ENCODE data around the gene DTNA. TPM values are rescaled to one million over a fixed set of nuclear protein-coding genes. Genes with fewer than 3 reads are reported as not detected.

DTNA gene
- total RNA-seq, 1 donor, result 10.1 TPM

DNA sequence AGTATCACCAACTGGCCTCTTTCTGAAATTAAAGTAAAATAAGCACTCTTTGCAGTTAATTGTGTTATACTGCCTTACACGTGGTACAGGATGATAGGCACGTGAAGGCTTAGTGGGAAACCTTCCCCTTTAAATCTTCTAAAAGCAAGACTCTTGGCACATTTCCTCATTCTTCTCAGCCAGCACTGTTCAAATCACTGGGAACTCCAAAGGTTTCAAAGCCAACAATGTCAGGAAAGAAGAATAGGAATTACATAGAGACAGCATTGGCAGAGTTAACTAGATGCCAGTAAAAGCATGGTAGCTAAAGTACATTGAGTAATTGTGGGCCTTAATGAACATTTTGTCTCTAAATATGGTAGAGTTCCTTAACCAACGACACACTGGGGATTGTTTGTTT, 96.4 kb downstream of the DTNA start:
- Histone ChIP-seq H3K9me3 (ENCODE audit: low read depth, low read length) (no peaks in the 10 kb centered on the region), H3K4me3 (ENCODE audit: insufficient read depth, low read length) (no peak overlapping the region), H3K4me2 (ENCODE audit: insufficient read depth, low read length) (no peak overlapping the region), H3K4me1 (ENCODE audit: insufficient read depth, low read length) (peaks cover 10% of the 10 kb centered on the region), H3K27ac (ENCODE audit: low read depth, low read length) (no peak overlapping the region), H4K20me1 (ENCODE audit: insufficient read depth, low read length) (no peaks in the 10 kb centered on the region), H3K27me3 (ENCODE audit: insufficient read depth, low read length) (no peaks in the 10 kb centered on the region), H3K36me3 (ENCODE audit: insufficient read depth, low read length) (no peaks in the 10 kb centered on the region), H2AFZ (ENCODE audit: low read length) (no peak overlapping the region), H3K79me2 (ENCODE audit: insufficient read depth, low read length) (no peaks in the 10 kb centered on the region)
- DNase-seq (ENCODE audit: insufficient read length, low spot score, missing footprints), result no peak
- TF ChIP-seq, protein P1, sequence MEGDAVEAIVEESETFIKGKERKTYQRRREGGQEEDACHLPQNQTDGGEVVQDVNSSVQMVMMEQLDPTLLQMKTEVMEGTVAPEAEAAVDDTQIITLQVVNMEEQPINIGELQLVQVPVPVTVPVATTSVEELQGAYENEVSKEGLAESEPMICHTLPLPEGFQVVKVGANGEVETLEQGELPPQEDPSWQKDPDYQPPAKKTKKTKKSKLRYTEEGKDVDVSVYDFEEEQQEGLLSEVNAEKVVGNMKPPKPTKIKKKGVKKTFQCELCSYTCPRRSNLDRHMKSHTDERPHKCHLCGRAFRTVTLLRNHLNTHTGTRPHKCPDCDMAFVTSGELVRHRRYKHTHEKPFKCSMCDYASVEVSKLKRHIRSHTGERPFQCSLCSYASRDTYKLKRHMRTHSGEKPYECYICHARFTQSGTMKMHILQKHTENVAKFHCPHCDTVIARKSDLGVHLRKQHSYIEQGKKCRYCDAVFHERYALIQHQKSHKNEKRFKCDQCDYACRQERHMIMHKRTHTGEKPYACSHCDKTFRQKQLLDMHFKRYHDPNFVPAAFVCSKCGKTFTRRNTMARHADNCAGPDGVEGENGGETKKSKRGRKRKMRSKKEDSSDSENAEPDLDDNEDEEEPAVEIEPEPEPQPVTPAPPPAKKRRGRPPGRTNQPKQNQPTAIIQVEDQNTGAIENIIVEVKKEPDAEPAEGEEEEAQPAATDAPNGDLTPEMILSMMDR (IDR thresholded peaks at IDR 0.05; ENCODE audit: extremely low read depth, low read depth, low read length), result no peak

DNA sequence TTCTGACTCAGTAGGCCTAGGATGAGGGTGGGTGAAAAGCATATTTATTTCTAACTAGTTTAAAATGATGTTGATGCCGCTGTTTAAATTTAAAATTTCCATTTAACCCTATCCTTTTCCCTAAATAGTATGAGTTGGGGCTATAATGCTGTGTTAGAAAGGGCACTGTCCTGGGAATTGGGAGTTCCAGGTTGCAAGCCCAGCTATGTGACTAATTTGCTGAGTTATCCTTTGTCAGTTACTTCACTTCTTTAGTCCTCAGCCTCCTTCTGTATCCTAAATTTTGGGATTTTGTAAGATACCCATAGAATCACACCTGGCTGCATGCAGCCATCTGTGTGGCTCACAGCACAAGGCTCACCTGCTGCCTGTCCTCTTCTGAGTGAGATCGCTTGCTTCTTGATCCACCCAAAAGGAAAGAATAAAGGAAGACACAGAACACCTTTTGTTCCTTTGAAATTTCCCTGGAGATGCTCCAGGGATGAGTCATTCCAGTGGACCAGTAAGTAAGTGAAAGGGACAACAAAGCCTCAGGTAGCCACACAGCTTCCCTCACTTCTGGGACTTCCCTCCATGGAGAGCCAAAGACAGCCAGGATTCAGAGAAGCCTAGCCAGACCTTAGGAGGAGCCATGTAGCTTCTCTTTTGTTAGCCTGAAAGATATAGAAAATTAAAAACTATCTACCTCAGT, 97.2 kb downstream of the DTNA start:
- Histone ChIP-seq H3K79me2 (ENCODE audit: insufficient read depth, low read length) (no peaks in the 10 kb centered on the region), H3K27me3 (ENCODE audit: insufficient read depth, low read length) (no peaks in the 10 kb centered on the region), H3K4me3 (ENCODE audit: insufficient read depth, low read length) (no peak overlapping the region), H4K20me1 (ENCODE audit: insufficient read depth, low read length) (no peaks in the 10 kb centered on the region), H3K4me1 (ENCODE audit: insufficient read depth, low read length) (peaks cover 3% of the 10 kb centered on the region), H2AFZ (ENCODE audit: low read length) (no peak overlapping the region), H3K36me3 (ENCODE audit: insufficient read depth, low read length) (no peaks in the 10 kb centered on the region), H3K27ac (ENCODE audit: low read depth, low read length) (no peak overlapping the region), H3K9me3 (ENCODE audit: low read depth, low read length) (no peaks in the 10 kb centered on the region), H3K4me2 (ENCODE audit: insufficient read depth, low read length) (no peak overlapping the region)
- DNase-seq (ENCODE audit: insufficient read length, low spot score, missing footprints), result no peak
- TF ChIP-seq, protein P1 (IDR thresholded peaks at IDR 0.05; ENCODE audit: extremely low read depth, low read depth, low read length), result no peak

DNA sequence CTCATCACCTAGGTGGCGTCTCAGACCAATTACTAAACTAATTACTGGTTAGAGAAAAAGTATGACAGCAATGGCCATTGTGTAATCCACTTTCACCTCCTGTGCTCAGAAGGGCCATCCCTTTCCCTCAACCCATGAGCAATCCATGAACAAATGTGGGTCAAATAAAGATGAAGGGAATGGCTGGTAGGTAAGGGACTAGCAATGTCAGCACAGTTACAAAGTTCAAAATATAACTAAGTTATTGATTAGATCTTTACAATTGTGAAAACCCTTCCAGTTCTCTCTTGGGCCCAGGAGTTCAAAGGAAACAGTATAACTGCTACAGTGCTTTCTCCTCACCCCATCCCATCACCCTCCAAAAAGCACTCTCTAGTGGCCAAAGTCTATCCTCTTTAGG, 98.3 kb downstream of the DTNA start:
- TF ChIP-seq, protein P1 (IDR thresholded peaks at IDR 0.05; ENCODE audit: extremely low read depth, low read depth, low read length), result no peak
- Histone ChIP-seq H3K79me2 (ENCODE audit: insufficient read depth, low read length) (no peaks in the 10 kb centered on the region), H2AFZ (ENCODE audit: low read length) (no peak overlapping the region), H3K4me2 (ENCODE audit: insufficient read depth, low read length) (no peak overlapping the region), H3K27me3 (ENCODE audit: insufficient read depth, low read length) (no peaks in the 10 kb centered on the region), H3K4me1 (ENCODE audit: insufficient read depth, low read length) (no peaks in the 10 kb centered on the region), H3K9me3 (ENCODE audit: low read depth, low read length) (no peaks in the 10 kb centered on the region), H4K20me1 (ENCODE audit: insufficient read depth, low read length) (no peaks in the 10 kb centered on the region), H3K4me3 (ENCODE audit: insufficient read depth, low read length) (no peak overlapping the region), H3K27ac (ENCODE audit: low read depth, low read length) (no peak overlapping the region), H3K36me3 (ENCODE audit: insufficient read depth, low read length) (no peaks in the 10 kb centered on the region)
- no peak for DNase-seq (ENCODE audit: insufficient read length, low spot score, missing footprints)

DNA sequence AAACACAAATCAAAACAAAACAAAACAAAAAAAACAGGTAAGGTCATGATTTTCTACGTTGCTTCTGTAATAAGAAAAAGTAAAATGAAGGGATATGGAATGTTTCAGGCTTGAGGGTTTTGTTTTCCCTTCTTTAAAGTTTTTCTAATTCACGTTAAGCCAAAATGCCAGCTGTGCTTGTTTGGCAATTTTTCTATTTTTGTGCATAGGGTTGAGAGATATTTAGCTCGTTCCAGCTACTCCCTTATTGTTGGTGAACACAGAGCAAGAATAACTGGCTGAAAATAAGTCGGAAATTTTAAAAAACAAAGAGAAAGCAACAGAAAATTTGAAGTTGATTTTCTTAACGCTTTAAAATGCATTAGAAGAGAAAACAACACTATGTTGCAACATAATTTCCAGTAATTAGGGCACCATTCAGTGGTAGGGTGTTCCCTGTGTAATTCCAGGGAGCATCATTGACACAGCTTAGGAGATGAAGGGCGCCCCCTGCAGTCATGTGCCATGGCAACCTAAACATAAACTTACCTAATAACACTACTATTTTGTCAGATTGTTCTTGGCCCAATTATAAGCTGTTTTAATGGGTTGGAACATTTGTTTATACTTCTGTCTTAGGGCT, 99.5 kb downstream of the DTNA start:
- H3K79me2 ChIP-seq (ENCODE audit: insufficient read depth, low read length), result no peaks in the 10 kb centered on the region
- H3K4me2 ChIP-seq (ENCODE audit: insufficient read depth, low read length), result no peak overlapping the region
- no peak overlapping the region for H2AFZ ChIP-seq (ENCODE audit: low read length)

More for the DNA sequence above, 99.5 kb downstream of the DTNA start:
- Histone ChIP-seq H3K9me3 (ENCODE audit: low read depth, low read length) (no peaks in the 10 kb centered on the region), H3K36me3 (ENCODE audit: insufficient read depth, low read length) (no peaks in the 10 kb centered on the region), H3K4me1 (ENCODE audit: insufficient read depth, low read length) (no peaks in the 10 kb centered on the region), H3K27me3 (ENCODE audit: insufficient read depth, low read length) (no peaks in the 10 kb centered on the region), H4K20me1 (ENCODE audit: insufficient read depth, low read length) (no peaks in the 10 kb centered on the region), H3K27ac (ENCODE audit: low read depth, low read length) (no peak overlapping the region), H3K4me3 (ENCODE audit: insufficient read depth, low read length) (no peak overlapping the region)
- TF ChIP-seq, protein P1 (IDR thresholded peaks at IDR 0.05; ENCODE audit: extremely low read depth, low read depth, low read length), result peak; percentile 77
- no peak for DNase-seq (ENCODE audit: insufficient read length, low spot score, missing footprints)
